HepG2 (cell line): Measurements from ENCODE around the gene NDP. TPM values are rescaled to one million over a fixed set of nuclear protein-coding genes. Genes with fewer than 3 reads are reported as not detected.

Experiments used
- ATAC-seq: fragments of 200-7000 bp; cut with Tn5 transposase; 3 replicates; pipeline ENCODE4 v1.9.1; 2020; ENCODE audit warnings: mild to moderate bottlenecking, moderate library complexity
- BruUV-seq: library from RNA; stranded (reverse); fragments of 400-500 nt; replicated peaks from 2 replicates; lab custom pipeline; 2021; lab: Mats Ljungman, UMichigan
- CTCF ChIA-PET: fragments of 300-600 bp; formaldehyde crosslinking; extraction: SDS; loops from one replicate; lab custom pipeline; 2021; ENCODE audit warnings: low total read pairs, inconsistent platforms, low intra/inter-chr PET ratio; lab: Yijun Ruan, JAX
- POLR2A ChIA-PET: fragments of 350-600 bp; sonication (Branson Sonifier 250); formaldehyde crosslinking; loops from one replicate; lab custom pipeline; 2020; ENCODE audit warnings: antibody characterized with exemption, inconsistent platforms; lab: Yijun Ruan, JAX
- DNase-seq: peaks from one replicate; pipeline ENCODE4 v3.0.0-alpha.2; 2015; ENCODE audit warnings: low spot score
- FAIRE-seq: peaks from 3 replicates; lab custom pipeline; 2011; peaks lifted over from hg19 to GRCh38; lab: Jason Lieb, UNC
- H2AFZ ChIP-seq: one replicate; pipeline ENCODE4 v1.6.1; 2011; ENCODE audit warnings: low read length, inconsistent platforms
- H3K27ac ChIP-seq: fragments of 300-600 bp; 3 replicates; pipeline ENCODE4 v1.8.0; 2011; ENCODE audit warnings: mixed run types, mild to moderate bottlenecking, mixed read lengths, low read length, inconsistent platforms; ENCODE audit not compliant: insufficient read depth; ENCODE audit errors: extremely low read length
- H3K27me3 ChIP-seq, 2 experiments: fragments of 200-600 bp in 1 of 2; 2 replicates in 1 of 2; 3 replicates in 1 of 2; pipeline versions ENCODE4 v1.6.0 to v1.8.0; 2011; ENCODE audit warnings: low read length in 2 of 2, mild to moderate bottlenecking in 2 of 2, moderate library complexity in 2 of 2, inconsistent platforms in 1 of 2; ENCODE audit not compliant: insufficient read depth in 2 of 2, control insufficient read depth in 1 of 2
- H3K36me3 ChIP-seq, 2 experiments: fragments of 200-600 bp in 1 of 2; replicated peaks in 1 of 2; 2 replicates in 1 of 2; 3 replicates in 1 of 2; pipeline versions ENCODE4 v1.5.1 to v1.8.0; 2011; ENCODE audit warnings: low read length in 2 of 2, inconsistent platforms in 1 of 2; ENCODE audit not compliant: insufficient read depth in 2 of 2, control insufficient read depth in 1 of 2
- H3K4me1 ChIP-seq: 2 replicates; pipeline ENCODE4 v1.5.1; 2012; ENCODE audit warnings: low read length, inconsistent platforms; ENCODE audit not compliant: insufficient read depth
- H3K4me2 ChIP-seq: 2 replicates; pipeline ENCODE4 v1.6.0; 2011; ENCODE audit warnings: low read depth, low read length, inconsistent platforms
- H3K4me3 ChIP-seq, 3 experiments: fragments of 200-600 bp in 1 of 3; sonication (generic), shearing (Covaris generic) in 1 of 3; replicated peaks in 1 of 3; 2 replicates each; pipeline ENCODE4 v1.5.1; 2011 to 2016; ENCODE audit warnings: low read length in 3 of 3, inconsistent platforms in 2 of 3, low read depth in 2 of 3, mild to moderate bottlenecking in 2 of 3, control low read depth in 1 of 3, mixed read lengths in 1 of 3; ENCODE audit not compliant: insufficient read depth in 1 of 3
- H3K79me2 ChIP-seq: one replicate; pipeline ENCODE4 v1.6.1; 2011; ENCODE audit warnings: low read length, inconsistent platforms; ENCODE audit not compliant: insufficient read depth
- H3K9ac ChIP-seq: 2 replicates; pipeline ENCODE4 v1.6.0; 2011; ENCODE audit warnings: mild to moderate bottlenecking, low read depth, low read length, inconsistent platforms; ENCODE audit not compliant: insufficient read depth
- H3K9me3 ChIP-seq: 2 replicates; pipeline ENCODE4 v1.5.1; 2012; ENCODE audit warnings: mild to moderate bottlenecking, low read length
- H4K20me1 ChIP-seq: 2 replicates; pipeline ENCODE4 v1.6.0; 2011; ENCODE audit warnings: inconsistent platforms, mild to moderate bottlenecking, low read length, moderate library complexity; ENCODE audit not compliant: insufficient read depth
- CENPX ChIP-seq: sonication (generic); formaldehyde crosslinking; IDR thresholded peaks from 2 replicates; pipeline ENCODE4 v1.9.0; 2021; ENCODE audit warnings: mild to moderate bottlenecking, missing genetic modification reagents, moderate library complexity
- HNRNPLL ChIP-seq: fragments of 200-400 bp; formaldehyde crosslinking; IDR thresholded peaks from 2 replicates; pipeline ENCODE4 v1.6.1; 2017; ENCODE audit warnings: mild to moderate bottlenecking, low read depth, low read length; ENCODE audit not compliant: poor library complexity, severe bottlenecking
- KDM5A ChIP-seq: fragments of 200-600 bp; sonication (generic); IDR thresholded peaks from 2 replicates; pipeline ENCODE4 v1.7.0; 2018; ENCODE audit warnings: antibody characterized with exemption, mild to moderate bottlenecking, low read length, borderline replicate concordance
- MED8 ChIP-seq: sonication (generic); formaldehyde crosslinking; IDR thresholded peaks from 2 replicates; pipeline ENCODE4 v1.8.1; 2023; ENCODE audit warnings: mild to moderate bottlenecking, missing genetic modification reagents; ENCODE audit not compliant: insufficient replicate concordance
- REXO4 ChIP-seq: sonication (generic); formaldehyde crosslinking; IDR thresholded peaks from 2 replicates; pipeline ENCODE4 v1.8.0; 2022; ENCODE audit warnings: missing genetic modification reagents, mild to moderate bottlenecking, borderline replicate concordance
- SKI ChIP-seq: fragments of 450-650 bp; IDR thresholded peaks from one replicate; pipeline ENCODE4 v1.6.1; 2018; ENCODE audit warnings: mild to moderate bottlenecking; ENCODE audit not compliant: partially characterized antibody
- YEATS2 ChIP-seq: sonication (generic); formaldehyde crosslinking; IDR thresholded peaks from 2 replicates; pipeline ENCODE4 v1.4.0; 2020; ENCODE audit warnings: missing genetic modification reagents, borderline replicate concordance
- ZBTB8A ChIP-seq: sonication (generic); formaldehyde crosslinking; IDR thresholded peaks from 2 replicates; pipeline ENCODE4 v1.4.0; 2020; ENCODE audit warnings: mild to moderate bottlenecking, low read depth, missing genetic modification reagents, borderline replicate concordance
- ZFP1 ChIP-seq: IDR thresholded peaks from 2 replicates; pipeline ENCODE4 v1.6.1; 2016
- ZNF160 ChIP-seq: sonication (generic); formaldehyde crosslinking; IDR thresholded peaks from 2 replicates; pipeline ENCODE4 v1.8.0; 2022; ENCODE audit warnings: mild to moderate bottlenecking, inconsistent platforms, missing genetic modification reagents
- ZNF296 ChIP-seq: sonication (generic); formaldehyde crosslinking; conservative IDR thresholded peaks from 2 replicates; pipeline ENCODE4 v1.5.0; 2020; ENCODE audit warnings: mild to moderate bottlenecking, missing genetic modification reagents
- ZNF550 ChIP-seq: sonication (generic); formaldehyde crosslinking; IDR thresholded peaks from 2 replicates; pipeline ENCODE4 v1.4.0; 2020; ENCODE audit warnings: mild to moderate bottlenecking, missing genetic modification reagents, borderline replicate concordance
- ZNF720 ChIP-seq: sonication (generic); formaldehyde crosslinking; IDR thresholded peaks from 2 replicates; pipeline ENCODE4 v1.4.0; 2020; ENCODE audit warnings: missing genetic modification reagents
- ZZZ3 ChIP-seq: sonication (generic); formaldehyde crosslinking; IDR thresholded peaks from 2 replicates; pipeline ENCODE4 v1.4.0; 2020; ENCODE audit warnings: missing genetic modification reagents, mild to moderate bottlenecking, borderline replicate concordance
- in situ Hi-C: cut with HindIII; loops from 2 replicates; pipeline ENCODE4 v1.10.0; 2017; ENCODE audit warnings: low pct_unique_long_range_greater_than_20kb; ENCODE audit not compliant: extremely low pct_ligation_motif_present
- intact Hi-C: fragments of 100-400 bp; cut with micrococcal nuclease; formaldehyde crosslinking; loops from one replicate; pipeline ENCODE4 v1.10.0; 2022; ENCODE audit not compliant: unreplicated experiment
- polyA plus RNA-seq, 8 experiments: library from polyadenylated mRNA; depleted of rRNA in 3 of 8; stranded (reverse) in 7 of 8; unstranded in 1 of 8; fragments of >200 nt; fragmentation: Illumina TruSeq in 4 of 8; extraction: Trizol in 4 of 8; gene quantifications; 2 replicates each; pipeline versions ENCODE4 v1.2.1 to v1.2.3, GENCODE V29; 2011 to 2016; ENCODE audit warnings: low read depth in 4 of 8, missing spikeins in 1 of 8, mixed read lengths in 1 of 8; ENCODE audit not compliant: insufficient read depth in 1 of 8
- total RNA-seq, 5 experiments: library from RNA; depleted of rRNA; stranded (reverse); fragments of >200 nt; fragmentation: Illumina TruSeq; extraction: Trizol; gene quantifications; 2 replicates each; pipeline ENCODE4 v1.2.3, GENCODE V29; 2016; ENCODE audit warnings: low read depth in 1 of 5
- TF ChIP-seq, protein P1 (sequence below): sonication (generic); formaldehyde crosslinking; IDR thresholded peaks from 2 replicates; pipeline ENCODE4 v1.5.0; 2020; ENCODE audit warnings: missing genetic modification reagents, mild to moderate bottlenecking, borderline replicate concordance

NDP gene
- total and polyA plus RNA-seq, 2 of the 13 experiments (the other 11 are each of a cell fraction or from before 2014, with no cell fraction given) = not detected

- intact Hi-C loops = loop anchor here (5.0 kb wide), 1 partner anchor 119 kb away; no protein-coding TSS in a partner anchor
- no peak for FAIRE-seq
- POLR2A ChIA-PET = no interaction called here
- Histone ChIP-seq H3K9me3 (no peaks in the 10 kb centered on the region), H3K9ac (no peak overlapping the region)
- no peak for DNase-seq
- CTCF ChIA-PET = no interaction called here
- TF ChIP-seq MED8 (no peak), ZNF550 (no peak), ZFP1 (CRISPR knock-in tag) (no peak), KDM5A (no peak), ZNF296 (CRISPR knock-in tag) (no peak), ZNF160 (CRISPR knock-in tag) (no peak), CENPX (no peak), ZZZ3 (CRISPR knock-in tag) (no peak), SKI (no peak), ZNF720 (CRISPR knock-in tag) (no peak), HNRNPLL (no peak), ZBTB8A (CRISPR knock-in tag) (no peak), YEATS2 (CRISPR knock-in tag) (no peak), REXO4 (CRISPR knock-in tag) (no peak)
- TF ChIP-seq, protein P1, sequence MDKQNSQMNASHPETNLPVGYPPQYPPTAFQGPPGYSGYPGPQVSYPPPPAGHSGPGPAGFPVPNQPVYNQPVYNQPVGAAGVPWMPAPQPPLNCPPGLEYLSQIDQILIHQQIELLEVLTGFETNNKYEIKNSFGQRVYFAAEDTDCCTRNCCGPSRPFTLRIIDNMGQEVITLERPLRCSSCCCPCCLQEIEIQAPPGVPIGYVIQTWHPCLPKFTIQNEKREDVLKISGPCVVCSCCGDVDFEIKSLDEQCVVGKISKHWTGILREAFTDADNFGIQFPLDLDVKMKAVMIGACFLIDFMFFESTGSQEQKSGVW (CRISPR knock-in tag) = no peak
- TF ChIP-seq, all 625 proteins: peak for 0
- Histone ChIP-seq H3K4me3 (no peak overlapping the region), H4K20me1 (no peaks in the 10 kb centered on the region), H3K36me3 (no peaks in the 10 kb centered on the region), H3K4me2 (no peak overlapping the region), H3K27me3 (no peaks in the 10 kb centered on the region), H3K4me1 (no peaks in the 10 kb centered on the region), H2AFZ (no peak overlapping the region), H3K27ac (no peak overlapping the region), H3K79me2 (no peaks in the 10 kb centered on the region)
- in situ Hi-C loops = loop anchor here (25.0 kb wide), 2 partner anchors 406 to 1231 kb away; no protein-coding TSS in a partner anchor
- ATAC-seq = no peak
- BruUV-seq = no TSS peak
Measured at GRCh38 chrX:43956034-43956433, 17.2 kb downstream of the NDP start.
